Measurements from ENCODE around the gene DCTN3.
A peak's percentile ranks its signal among the peaks of the same experiment; 100 is the strongest.

DCTN3 gene

DNA sequence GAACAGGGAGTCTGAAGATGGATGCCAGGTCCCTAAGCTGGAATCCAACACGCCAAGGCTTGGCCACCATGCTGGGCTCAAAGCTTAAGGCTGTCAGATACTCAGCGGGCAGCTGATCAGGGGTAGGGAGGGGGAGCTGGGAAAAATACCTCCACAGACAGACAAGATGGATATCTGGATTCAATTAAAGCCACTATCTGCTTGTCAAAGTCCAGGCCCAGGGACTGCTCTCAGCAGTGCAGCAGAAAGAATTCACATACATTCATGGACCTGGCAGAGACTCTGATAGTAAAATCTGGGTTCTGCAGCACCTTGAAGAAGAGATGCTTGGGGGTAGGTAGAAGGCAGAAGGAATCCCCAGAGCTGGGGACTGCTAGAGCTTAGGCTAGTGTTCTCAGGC lies 5.2 kb downstream of the DCTN3 start:
- no peak for DNase-seq

DNA sequence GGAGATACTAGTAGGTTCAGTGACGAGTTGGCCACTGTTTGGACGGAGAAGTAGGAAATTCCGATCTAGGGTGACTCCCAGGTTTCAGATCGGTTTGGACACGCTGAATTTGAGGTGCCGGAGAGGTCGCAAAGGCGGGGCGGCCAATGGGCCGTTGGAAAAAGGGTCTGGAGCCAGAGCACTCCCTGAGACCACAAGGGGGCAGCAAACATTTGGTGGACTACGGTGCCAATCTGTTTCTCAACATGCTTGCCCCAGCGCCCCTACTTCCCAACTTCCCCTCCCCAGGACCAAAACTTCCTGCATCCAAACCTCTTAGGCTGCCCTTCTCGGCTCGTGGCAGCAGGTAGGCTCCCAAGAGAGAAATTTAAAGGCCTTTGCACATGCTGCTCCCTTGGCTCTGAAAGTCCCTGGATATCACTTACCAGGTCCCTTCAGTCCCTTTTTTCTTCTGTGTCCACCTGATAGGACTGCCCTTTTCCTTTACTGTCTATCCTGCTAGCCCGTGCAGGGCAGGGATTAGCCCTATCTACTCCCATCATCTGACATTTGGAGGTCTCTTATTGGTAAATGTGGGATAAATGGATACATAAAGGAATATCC lies 7.4 kb downstream of the DCTN3 start:
- peak; percentile 82 for DNase-seq

GRCh38 chr9:34611811-34612787 lies 8.2 kb downstream of the DCTN3 start, which contains the start of gene RPP25L:
TSS of gene RPP25L (minus strand) at chr9:34612097. CDS start at chr9:34611296, 801 bp downstream.
- peak; percentile 90 for DNase-seq

DNA sequence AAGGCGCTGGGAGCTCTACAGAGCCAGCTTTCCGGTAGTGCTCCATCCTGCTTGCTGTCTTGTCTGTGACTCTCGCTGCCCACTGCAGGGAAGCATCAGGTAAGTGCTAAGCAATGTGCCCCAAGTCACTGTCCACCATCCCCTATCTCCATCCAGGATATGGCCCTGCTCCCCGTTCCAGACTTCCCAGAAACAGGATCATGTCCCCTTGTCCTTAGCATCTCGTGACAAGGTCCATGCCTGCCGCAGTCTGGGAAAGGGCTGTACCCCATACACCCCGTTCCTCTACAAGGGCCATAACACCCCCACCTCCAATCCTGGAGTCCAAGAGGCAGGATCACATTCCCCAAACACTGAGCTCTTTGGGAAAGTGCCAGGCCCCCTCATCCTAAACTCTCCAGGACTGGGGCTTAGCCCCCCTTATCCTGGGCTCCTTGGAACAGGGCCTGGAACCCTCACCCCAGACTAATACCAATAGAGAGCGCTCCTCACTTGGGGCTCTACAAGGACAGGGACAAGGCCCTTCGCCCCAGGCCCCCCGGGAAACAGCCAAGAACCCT lies 9.0 kb downstream of the DCTN3 start:
- DNase-seq: no peak

- DNase-seq: no peak
Observed at GRCh38 chr9:34610434-34611206, 9.7 kb downstream of the DCTN3 start.

DNA sequence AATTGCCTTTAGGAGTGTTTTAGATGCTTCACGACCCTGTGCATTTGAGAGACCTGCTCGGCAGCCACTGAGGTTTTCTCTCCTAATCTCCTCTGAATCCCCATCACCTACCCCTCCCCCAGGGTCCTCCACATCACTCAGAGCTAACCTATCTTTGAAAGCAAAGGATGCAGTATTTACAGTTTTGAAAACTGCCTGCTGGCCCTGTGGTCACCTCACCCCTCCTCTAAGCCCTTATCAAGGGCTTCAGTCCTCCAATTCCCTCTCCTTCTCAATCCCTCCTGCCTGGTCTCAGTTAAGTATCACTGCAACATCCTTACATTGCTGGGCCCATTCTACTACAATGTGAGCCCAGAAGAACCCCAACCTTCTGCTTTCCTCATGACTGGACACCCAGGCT lies 13.0 kb downstream of the DCTN3 start:
- no peak for DNase-seq

GRCh38 chr9:34606905-34607304 lies 13.4 kb downstream of the DCTN3 start:
- DNase-seq: no peak

- DNase-seq: no peak
Observed at GRCh38 chr9:34606190-34606589, 14.1 kb downstream of the DCTN3 start.

DNA sequence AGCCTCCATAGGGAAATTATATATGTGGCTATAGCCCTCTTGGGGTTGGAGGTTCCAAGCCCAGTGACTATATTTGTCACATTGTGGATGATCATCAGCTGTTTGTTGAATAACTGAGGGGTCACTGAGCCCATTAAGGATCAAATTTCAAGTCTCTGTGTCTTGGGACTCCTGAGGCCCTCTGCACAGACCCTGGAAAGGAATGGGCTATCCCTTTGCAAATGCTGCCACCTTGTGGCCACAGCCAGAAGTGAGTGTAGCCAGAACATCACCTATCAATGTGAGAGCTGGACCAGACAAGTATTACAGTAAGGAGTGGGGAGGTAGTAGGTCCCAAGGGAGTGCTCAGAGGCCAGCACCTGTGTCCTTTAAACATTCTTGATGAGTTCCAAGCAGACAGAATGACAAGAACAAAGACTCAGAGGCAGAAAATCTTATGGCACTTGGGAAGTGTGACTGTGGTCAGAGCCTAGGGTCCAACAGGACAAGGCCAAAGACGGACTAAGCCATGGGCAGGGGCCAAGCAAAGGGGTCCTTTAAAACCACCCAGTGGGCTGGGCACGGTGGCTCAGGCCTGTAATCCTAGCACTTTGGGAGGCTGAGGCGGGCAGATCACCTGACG lies 16.6 kb downstream of the DCTN3 start:
- DNase-seq: peak; percentile 92

- DNase-seq: no peak
Observed at GRCh38 chr9:34601937-34602573, 18.2 kb downstream of the DCTN3 start.

GRCh38 chr9:34600908-34601307 lies 19.4 kb downstream of the DCTN3 start:
- no peak for DNase-seq

GRCh38 chr9:34599546-34599945 lies 20.7 kb downstream of the DCTN3 start:
- no peak for DNase-seq

DNA sequence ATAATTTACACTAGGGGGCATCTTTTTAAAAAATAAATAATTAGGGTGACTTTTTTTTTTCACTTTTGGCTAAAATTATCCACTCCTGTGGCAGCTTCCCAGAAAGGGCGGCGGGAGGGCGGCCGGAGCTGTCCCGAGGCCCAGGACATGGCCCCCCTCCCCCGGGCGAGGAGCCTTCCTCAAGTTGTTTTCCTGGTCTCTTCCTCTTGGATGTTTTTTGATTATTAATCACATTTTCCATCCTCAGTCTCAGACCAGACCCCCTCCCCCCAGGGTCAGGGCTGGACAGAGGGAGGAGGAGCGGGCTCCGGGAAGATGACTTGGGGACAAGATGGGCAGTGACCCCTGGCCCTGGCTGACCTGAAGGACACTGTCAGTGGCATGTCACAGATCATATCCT lies 26.1 kb downstream of the DCTN3 start:
- no peak for DNase-seq

DNA sequence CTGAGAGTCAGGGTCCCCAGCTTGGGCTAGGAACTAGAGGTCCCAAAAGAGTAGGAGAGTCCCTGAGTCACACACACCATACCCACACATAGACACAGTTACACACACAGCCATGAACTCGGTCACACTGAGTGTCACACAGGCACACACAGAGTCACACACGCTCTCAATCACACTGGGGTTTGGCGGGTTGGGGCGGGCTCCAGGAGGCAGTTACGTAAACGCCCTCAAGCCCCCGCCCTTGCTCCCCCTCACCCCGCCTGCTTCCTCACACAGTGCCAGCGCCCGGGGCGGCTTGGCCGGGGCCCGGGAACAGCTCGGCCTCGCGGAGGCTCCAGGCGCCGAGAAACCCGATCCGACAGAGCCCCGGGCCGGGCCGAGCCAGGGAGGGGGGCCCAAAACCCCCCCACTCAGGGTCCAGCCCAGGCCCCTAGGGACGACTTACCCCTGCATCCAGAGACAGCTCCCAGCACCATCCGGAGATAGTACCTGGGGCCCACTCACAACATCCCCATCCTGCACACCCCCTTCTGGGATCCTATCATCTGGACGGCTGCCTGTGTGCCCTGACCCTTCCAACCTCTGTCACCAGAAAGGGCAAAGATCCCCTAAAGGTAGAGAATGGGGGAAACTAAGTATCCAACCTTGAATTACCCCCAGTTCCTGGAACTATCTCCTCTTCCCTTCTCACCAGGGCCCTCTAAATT lies 27.2 kb downstream of the DCTN3 start:
- no peak for DNase-seq

GRCh38 chr9:34591917-34592866 lies 28.1 kb downstream of the DCTN3 start:
- DNase-seq: no peak

DNA sequence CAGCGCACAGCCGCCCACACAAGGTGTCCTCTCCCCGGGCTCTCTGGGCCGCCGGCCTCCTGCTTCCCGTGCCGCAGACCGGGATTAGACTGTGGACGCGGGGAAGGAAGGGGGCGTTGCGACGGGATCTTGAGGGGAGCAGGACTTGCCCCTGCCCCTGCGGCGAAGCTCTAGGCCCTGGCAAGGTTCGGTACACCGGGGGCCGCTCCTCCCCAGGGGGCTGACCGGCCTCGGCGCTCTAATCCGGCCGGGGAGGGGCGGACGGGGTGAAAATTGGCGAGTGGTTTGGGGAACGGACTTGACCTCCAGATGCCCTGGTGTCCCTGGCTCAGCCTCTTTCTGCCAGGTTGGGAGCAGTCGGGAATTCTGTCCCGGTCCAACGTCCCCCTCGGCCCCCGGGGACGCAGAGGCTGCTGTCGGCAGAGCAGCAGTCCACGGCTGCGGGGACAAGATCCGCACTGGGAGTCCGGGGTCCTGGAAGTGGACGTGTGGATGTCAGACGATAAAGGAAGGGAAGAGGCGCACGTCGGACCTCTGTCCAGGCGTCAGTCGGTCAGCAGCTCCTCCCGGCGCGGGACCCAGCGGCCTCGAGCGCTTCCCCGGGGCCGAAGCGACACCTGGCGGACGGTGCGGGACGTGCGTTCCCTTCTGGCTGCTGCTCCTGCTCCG lies 28.9 kb downstream of the DCTN3 start:
- DNase-seq: peak; percentile 91

DNA sequence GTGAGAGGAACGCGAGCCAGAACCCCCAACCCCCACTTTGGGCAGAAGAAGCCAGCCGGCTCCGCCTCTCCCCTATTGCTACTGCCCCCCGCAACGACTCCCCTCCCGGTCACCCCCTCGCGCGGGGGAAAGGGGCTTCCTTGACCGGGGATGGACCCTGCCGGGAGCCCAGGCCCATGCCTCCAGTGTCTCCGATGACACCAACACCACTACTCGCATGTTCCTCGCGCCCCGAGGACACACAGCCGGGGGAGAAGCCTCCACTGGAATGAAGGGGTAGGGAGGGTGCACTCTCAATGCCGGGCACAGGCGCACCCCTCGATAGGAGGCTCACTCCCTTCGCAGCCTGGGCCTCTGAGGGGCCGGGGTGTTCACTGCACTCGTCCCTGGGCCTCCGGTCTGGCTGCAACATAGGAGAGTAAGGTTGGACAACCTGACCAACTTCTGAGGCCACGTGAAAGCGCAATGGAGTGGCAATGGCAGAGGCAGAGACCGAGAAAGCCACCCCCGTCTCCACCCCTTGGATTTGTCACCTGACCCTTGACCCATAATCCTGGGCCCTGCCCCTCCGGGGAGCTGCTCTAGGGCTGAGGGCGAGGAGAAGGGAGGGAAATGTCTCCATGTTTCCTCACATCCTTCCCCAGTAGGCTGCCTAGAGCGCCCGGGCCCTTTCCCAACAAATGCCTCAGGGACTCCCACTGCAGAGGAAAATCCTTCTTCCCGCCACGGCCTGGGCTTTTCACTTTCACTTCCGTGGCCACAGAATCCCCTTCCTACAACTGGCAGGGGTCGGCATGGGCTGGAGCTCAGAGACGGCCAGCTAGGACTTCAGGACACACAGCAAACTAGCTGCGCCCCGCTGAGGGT lies 29.7 kb downstream of the DCTN3 start:
- DNase-seq: peak; percentile 39

DNA sequence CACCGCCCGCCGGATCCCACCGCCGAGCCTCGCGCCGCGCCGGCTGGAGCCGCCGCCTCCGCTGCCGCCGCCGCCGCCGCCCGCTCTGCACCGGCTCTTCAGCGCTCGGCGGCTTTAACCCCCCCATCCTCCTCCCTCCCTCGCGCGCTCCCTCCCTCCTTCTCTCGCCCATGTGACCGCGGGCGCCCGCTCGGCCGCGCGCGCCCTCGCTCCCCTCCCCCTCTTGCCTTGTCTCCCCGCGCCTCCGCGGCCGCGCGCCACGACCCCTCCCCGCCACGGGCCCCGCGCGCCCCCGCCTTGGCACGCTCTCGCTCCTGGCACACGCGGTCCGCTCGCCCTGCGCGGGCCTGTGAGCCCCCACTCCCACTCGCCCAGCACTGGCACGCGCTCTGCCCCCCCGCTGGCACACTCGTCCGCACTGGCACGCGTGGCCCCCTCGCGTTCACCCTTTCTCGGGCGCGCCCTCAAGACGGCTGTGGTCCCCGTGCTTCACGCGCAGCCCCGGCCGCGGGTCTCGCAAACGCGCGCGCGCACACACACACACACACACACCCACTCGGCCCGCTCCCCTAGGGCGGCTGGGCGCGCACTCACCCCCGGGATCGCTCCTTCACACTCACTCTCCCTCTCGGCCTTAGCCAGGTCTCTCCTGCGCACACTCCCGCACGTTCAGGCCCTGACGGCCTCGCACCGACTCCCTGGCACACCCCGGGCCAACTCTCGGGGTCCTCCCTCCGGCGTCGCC lies 30.5 kb downstream of the DCTN3 start, which contains the start of gene CNTFR:
Gene CNTFR, minus strand, starts transcription at position 89 of the 745 bp plus-strand sequence. CDS start 20,743 bp downstream, outside the sequence.
- peak; percentile 34 for DNase-seq
